Measurements from ENCODE around the gene PLSCR3.

PLSCR3 gene

GRCh38 chr17:7413346-7413985 is 19.1 kb upstream of the PLSCR3 start:
- H3K4me3 ChIP-seq (ENCODE audit: control insufficient read depth, low read depth, low read length) = no peak overlapping the region
- peak; percentile 79 for DNase-seq (ENCODE audit: low read depth)
- TF ChIP-seq CTCF (conservative IDR thresholded peaks at IDR 0.05; ENCODE audit: control insufficient read depth, insufficient read depth, low read depth, low read length) = no peak

- no peak overlapping the region for H3K4me3 ChIP-seq (ENCODE audit: control insufficient read depth, low read depth, low read length)
- DNase-seq (ENCODE audit: low read depth) = no peak
- TF ChIP-seq CTCF (conservative IDR thresholded peaks at IDR 0.05; ENCODE audit: control insufficient read depth, insufficient read depth, low read depth, low read length) = no peak
Observed at GRCh38 chr17:7411427-7411750, 17.1 kb upstream of the PLSCR3 start.

GRCh38 chr17:7410634-7411426 is 16.5 kb upstream of the PLSCR3 start:
- DNase-seq (ENCODE audit: low read depth) = no peak
- H3K4me3 ChIP-seq (ENCODE audit: control insufficient read depth, low read depth, low read length) = no peak overlapping the region
- TF ChIP-seq CTCF (conservative IDR thresholded peaks at IDR 0.05; ENCODE audit: control insufficient read depth, insufficient read depth, low read depth, low read length) = no peak

GRCh38 chr17:7409716-7410115 is 15.4 kb upstream of the PLSCR3 start:
- TF ChIP-seq CTCF (conservative IDR thresholded peaks at IDR 0.05; ENCODE audit: control insufficient read depth, insufficient read depth, low read depth, low read length) = no peak
- H3K4me3 ChIP-seq (ENCODE audit: control insufficient read depth, low read depth, low read length) = no peak overlapping the region
- DNase-seq (ENCODE audit: low read depth) = no peak

- no peak for DNase-seq (ENCODE audit: low read depth)
- TF ChIP-seq CTCF (conservative IDR thresholded peaks at IDR 0.05; ENCODE audit: control insufficient read depth, insufficient read depth, low read depth, low read length) = no peak
- no peak overlapping the region for H3K4me3 ChIP-seq (ENCODE audit: control insufficient read depth, low read depth, low read length)
Observed at GRCh38 chr17:7408863-7409262, 14.5 kb upstream of the PLSCR3 start.

- no peak overlapping the region for H3K4me3 ChIP-seq (ENCODE audit: control insufficient read depth, low read depth, low read length)
- TF ChIP-seq CTCF (conservative IDR thresholded peaks at IDR 0.05; ENCODE audit: control insufficient read depth, insufficient read depth, low read depth, low read length) = no peak
- DNase-seq (ENCODE audit: low read depth) = no peak
Observed at GRCh38 chr17:7408252-7408727, 14.0 kb upstream of the PLSCR3 start.
